MCF 10A (cell line): ENCODE measurements around the gene RNF31. TPM values are rescaled to one million over a fixed set of nuclear protein-coding genes. Genes with fewer than 3 reads are reported as not detected.

Experiments used
- BruUV-seq: library from RNA; stranded (reverse); fragments of 400-500 nt; replicated peaks from 2 replicates; lab custom pipeline; 2021; lab: Mats Ljungman, UMichigan
- CTCF ChIA-PET: fragments of 300-600 bp; sonication (Branson Sonifier 250); formaldehyde crosslinking; extraction: SDS; loops from one replicate; lab custom pipeline; 2021; ENCODE audit warnings: antibody characterized with exemption, inconsistent platforms; lab: Yijun Ruan, JAX
- POLR2A ChIA-PET: fragments of 300-600, 350-650 bp; sonication (Branson Sonifier 250); formaldehyde crosslinking; extraction: SDS; loops from one replicate; lab custom pipeline; 2020; ENCODE audit warnings: antibody characterized with exemption, inconsistent platforms; lab: Yijun Ruan, JAX
- DNase-seq: peaks from one replicate; pipeline ENCODE4 v3.0.0-alpha.2; 2018; ENCODE audit not compliant: unreplicated experiment
- H3K27ac Mint-ChIP-seq: one replicate; pipeline ENCODE4 v1.8.0; 2022; ENCODE audit warnings: mild to moderate bottlenecking, low read depth, mixed read lengths; ENCODE audit not compliant: unreplicated experiment
- H3K27me3 Mint-ChIP-seq: one replicate; pipeline ENCODE4 v1.8.0; 2022; ENCODE audit warnings: mixed read lengths; ENCODE audit not compliant: insufficient read depth, unreplicated experiment
- H3K36me3 Mint-ChIP-seq: one replicate; pipeline ENCODE4 v1.8.0; 2022; ENCODE audit warnings: mild to moderate bottlenecking, moderate library complexity, mixed read lengths; ENCODE audit not compliant: insufficient read depth, unreplicated experiment
- H3K4me1 Mint-ChIP-seq: one replicate; pipeline ENCODE4 v1.8.0; 2022; ENCODE audit warnings: mixed read lengths; ENCODE audit not compliant: insufficient read depth, unreplicated experiment
- H3K4me3 Mint-ChIP-seq: one replicate; pipeline ENCODE4 v1.8.0; 2022; ENCODE audit warnings: mild to moderate bottlenecking, moderate library complexity, mixed read lengths; ENCODE audit not compliant: unreplicated experiment
- H3K9me3 Mint-ChIP-seq: one replicate; pipeline ENCODE4 v1.8.0; 2022; ENCODE audit warnings: mixed read lengths; ENCODE audit not compliant: unreplicated experiment
- intact Hi-C: fragments of 100-400 bp; cut with micrococcal nuclease; formaldehyde crosslinking; loops from 2 replicates; pipeline ENCODE4 v1.14.1; 2022
- total RNA-seq: library from RNA; stranded (reverse); gene quantifications from 2 replicates; pipeline ENCODE4 v1.2.3, GENCODE V29; 2022
- TF ChIP-seq, protein P1 (sequence below): fragments of 200-600 bp; IDR thresholded peaks from one replicate; pipeline ENCODE4 v1.8.0; 2022; ENCODE audit warnings: antibody characterized with exemption, mild to moderate bottlenecking; ENCODE audit not compliant: unreplicated experiment

RNF31 gene
- total RNA-seq, 1 experiment from 2014 or later: 67.4 TPM

DNA sequence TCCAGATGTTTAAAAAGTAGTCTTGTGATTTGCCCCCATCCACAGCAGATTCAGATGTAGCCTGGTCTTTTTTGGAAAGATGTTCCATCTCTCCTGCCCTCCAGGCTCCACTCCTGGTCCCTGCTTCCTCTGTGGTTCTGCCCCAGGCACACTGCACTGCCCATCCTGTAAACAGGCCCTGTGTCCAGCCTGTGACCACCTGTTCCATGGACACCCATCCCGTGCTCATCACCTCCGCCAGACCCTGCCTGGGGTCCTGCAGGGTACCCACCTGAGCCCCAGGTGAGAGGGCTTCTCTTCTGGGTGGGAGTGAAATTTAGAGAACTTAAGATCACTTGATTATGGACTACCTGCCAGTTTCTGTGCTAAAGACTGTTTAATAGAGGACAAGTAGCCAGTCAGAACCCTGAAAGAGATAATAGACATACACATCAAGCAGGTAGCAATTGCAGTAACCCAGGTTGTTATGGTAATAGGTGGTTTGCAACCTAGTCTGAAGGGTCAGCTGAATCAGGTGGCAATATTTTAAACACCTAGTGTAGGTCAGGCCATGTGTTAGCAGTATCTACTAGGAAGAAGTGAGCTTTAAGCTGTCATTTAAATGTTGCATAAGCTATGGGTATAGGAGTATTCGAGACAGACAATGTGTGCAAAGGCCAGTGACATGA, 2.1 kb downstream of the RNF31 start:
- intact Hi-C loops: no loop called here
- Mint-ChIP-seq H3K9me3 (no peaks in the 10 kb centered on the region), H3K27ac (no peak overlapping the region), H3K4me3 (peak overlapping the region; percentile 98), H3K27me3 (no peaks in the 10 kb centered on the region), H3K36me3 (peaks cover 58% of the 10 kb centered on the region), H3K4me1 (no peaks in the 10 kb centered on the region)
- POLR2A ChIA-PET: interaction anchor here (2.6 to 5.7 kb wide), 3 partner anchors 8 to 34 kb away, joined by 9 to 114 read pairs (median 30); partner anchors contain the start of genes DCAF11, EMC9, IRF9 and NRL
- CTCF ChIA-PET: interaction anchor here (0.9 to 10.3 kb wide), 2 partner anchors 11 to 34 kb away, joined by 3 to 141 read pairs; partner anchors contain the start of gene IRF9
- TF ChIP-seq, protein P1, sequence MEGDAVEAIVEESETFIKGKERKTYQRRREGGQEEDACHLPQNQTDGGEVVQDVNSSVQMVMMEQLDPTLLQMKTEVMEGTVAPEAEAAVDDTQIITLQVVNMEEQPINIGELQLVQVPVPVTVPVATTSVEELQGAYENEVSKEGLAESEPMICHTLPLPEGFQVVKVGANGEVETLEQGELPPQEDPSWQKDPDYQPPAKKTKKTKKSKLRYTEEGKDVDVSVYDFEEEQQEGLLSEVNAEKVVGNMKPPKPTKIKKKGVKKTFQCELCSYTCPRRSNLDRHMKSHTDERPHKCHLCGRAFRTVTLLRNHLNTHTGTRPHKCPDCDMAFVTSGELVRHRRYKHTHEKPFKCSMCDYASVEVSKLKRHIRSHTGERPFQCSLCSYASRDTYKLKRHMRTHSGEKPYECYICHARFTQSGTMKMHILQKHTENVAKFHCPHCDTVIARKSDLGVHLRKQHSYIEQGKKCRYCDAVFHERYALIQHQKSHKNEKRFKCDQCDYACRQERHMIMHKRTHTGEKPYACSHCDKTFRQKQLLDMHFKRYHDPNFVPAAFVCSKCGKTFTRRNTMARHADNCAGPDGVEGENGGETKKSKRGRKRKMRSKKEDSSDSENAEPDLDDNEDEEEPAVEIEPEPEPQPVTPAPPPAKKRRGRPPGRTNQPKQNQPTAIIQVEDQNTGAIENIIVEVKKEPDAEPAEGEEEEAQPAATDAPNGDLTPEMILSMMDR: no peak
- DNase-seq: no peak
- BruUV-seq: no TSS peak

DNA sequence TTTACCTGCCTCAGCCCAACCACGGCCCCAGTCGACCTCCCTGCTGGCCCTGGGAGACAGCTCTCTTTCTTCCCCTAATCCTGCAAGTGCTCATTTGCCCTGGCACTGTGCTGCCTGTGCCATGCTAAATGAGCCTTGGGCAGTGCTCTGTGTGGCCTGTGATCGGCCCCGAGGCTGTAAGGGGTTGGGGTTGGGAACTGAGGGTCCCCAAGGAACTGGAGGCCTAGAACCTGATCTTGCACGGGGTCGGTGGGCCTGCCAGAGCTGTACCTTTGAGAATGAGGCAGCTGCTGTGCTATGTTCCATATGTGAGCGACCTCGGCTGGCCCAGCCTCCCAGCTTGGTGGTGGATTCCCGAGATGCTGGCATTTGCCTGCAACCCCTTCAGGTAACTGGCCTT, 2.8 kb downstream of the RNF31 start:
- no TSS peak for BruUV-seq
- intact Hi-C loops: no loop called here
- no peaks in the 10 kb centered on the region for H3K4me1 Mint-ChIP-seq
- no peak overlapping the region for H3K27ac Mint-ChIP-seq
- no peaks in the 10 kb centered on the region for H3K9me3 Mint-ChIP-seq
- H3K36me3 Mint-ChIP-seq: peaks cover 60% of the 10 kb centered on the region
- ChIA-PET POLR2A (interaction anchor here (2.6 to 5.7 kb wide), 3 partner anchors 9 to 35 kb away, joined by 9 to 114 read pairs (median 30); partner anchors contain the start of genes DCAF11, EMC9, IRF9 and NRL), CTCF (interaction anchor here (0.7 to 10.3 kb wide), 4 partner anchors 10 to 1815 kb away, joined by 3 to 141 read pairs (median 3); partner anchors contain the start of gene IRF9)
- TF ChIP-seq, protein P1: no peak
- no peaks in the 10 kb centered on the region for H3K27me3 Mint-ChIP-seq
- H3K4me3 Mint-ChIP-seq: no peak overlapping the region
- no peak for DNase-seq

DNA sequence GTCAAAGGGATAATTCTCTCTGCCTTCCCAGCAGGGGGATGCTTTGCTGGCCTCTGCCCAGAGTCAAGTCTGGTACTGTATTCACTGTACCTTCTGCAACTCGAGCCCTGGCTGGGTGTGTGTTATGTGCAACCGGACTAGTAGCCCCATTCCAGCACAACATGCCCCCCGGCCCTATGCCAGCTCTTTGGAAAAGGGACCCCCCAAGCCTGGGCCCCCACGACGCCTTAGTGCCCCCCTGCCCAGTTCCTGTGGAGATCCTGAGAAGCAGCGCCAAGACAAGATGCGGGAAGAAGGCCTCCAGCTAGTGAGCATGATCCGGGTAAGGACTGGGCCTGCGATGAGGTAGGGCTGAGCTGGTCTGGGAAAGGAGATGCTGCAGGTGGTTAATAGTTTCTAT, 3.3 kb downstream of the RNF31 start:
- Mint-ChIP-seq H3K36me3 (peaks cover 60% of the 10 kb centered on the region), H3K4me1 (no peaks in the 10 kb centered on the region), H3K9me3 (no peaks in the 10 kb centered on the region), H3K4me3 (no peak overlapping the region), H3K27me3 (no peaks in the 10 kb centered on the region), H3K27ac (no peak overlapping the region)
- BruUV-seq: no TSS peak
- ChIA-PET CTCF (interaction anchor here (0.6 to 10.3 kb wide), 6 partner anchors 10 to 1815 kb away, joined by 3 to 141 read pairs (median 4); partner anchors contain the start of gene IRF9), POLR2A (interaction anchor here (0.6 to 5.7 kb wide), 5 partner anchors 9 to 65 kb away, joined by 3 to 114 read pairs (median 4); partner anchors contain the start of genes DCAF11, EMC9, NRL and PSME1)
- no peak for DNase-seq
- intact Hi-C loops: no loop called here
- TF ChIP-seq, protein P1: no peak

DNA sequence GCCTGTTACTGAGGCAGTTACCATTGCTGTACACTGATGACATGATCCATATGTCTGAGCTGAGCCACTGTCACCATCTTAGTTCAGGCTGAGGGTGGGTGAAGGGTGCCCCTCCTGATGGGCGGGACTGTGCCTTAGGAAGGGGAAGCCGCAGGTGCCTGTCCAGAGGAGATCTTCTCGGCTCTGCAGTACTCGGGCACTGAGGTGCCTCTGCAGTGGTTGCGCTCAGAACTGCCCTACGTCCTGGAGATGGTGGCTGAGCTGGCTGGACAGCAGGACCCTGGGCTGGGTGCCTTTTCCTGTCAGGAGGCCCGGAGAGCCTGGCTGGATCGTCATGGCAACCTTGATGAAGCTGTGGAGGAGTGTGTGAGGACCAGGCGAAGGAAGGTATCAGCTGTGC, 3.7 kb downstream of the RNF31 start:
- no peak overlapping the region for H3K27ac Mint-ChIP-seq
- no peaks in the 10 kb centered on the region for H3K27me3 Mint-ChIP-seq
- peaks cover 62% of the 10 kb centered on the region for H3K36me3 Mint-ChIP-seq
- intact Hi-C loops: no loop called here
- ChIA-PET CTCF (interaction anchor here (0.6 to 10.3 kb wide), 7 partner anchors 9 to 591 kb away, joined by 3 to 141 read pairs (median 3); partner anchors contain the start of gene IRF9), POLR2A (interaction anchor here (0.6 to 2.6 kb wide), 4 partner anchors 10 to 65 kb away, joined by 3 to 9 read pairs (median 4); partner anchors contain the start of genes EMC9 and PSME1)
- no peaks in the 10 kb centered on the region for H3K4me1 Mint-ChIP-seq
- H3K9me3 Mint-ChIP-seq: no peaks in the 10 kb centered on the region
- no TSS peak for BruUV-seq
- no peak for DNase-seq
- no peak overlapping the region for H3K4me3 Mint-ChIP-seq
- TF ChIP-seq, protein P1: no peak
